CD4-positive, alpha-beta T cell treated with Interleukin-15 for 4 hours (primary cell): ENCODE data around the gene MFAP5.

Source experiments
- DNase-seq: peaks from one replicate; pipeline ENCODE4 v3.0.0-alpha.2; 2020; ENCODE audit warnings: low spot score

The MFAP5 gene

GRCh38 chr12:8662593-8662992 lies at the start of gene MFAP5:
MFAP5 (minus strand) TSS chr12:8662826; CDS start chr12:8662104, 722 bp downstream.
- DNase-seq = no peak

- DNase-seq = no peak
Measured at GRCh38 chr12:8709124-8709830, 46.7 kb upstream of the MFAP5 start.

- DNase-seq = no peak
Measured at GRCh38 chr12:8702159-8702558, 39.5 kb upstream of the MFAP5 start.

GRCh38 chr12:8701046-8701660 lies 38.5 kb upstream of the MFAP5 start:
- DNase-seq = no peak

GRCh38 chr12:8699714-8700113 lies 37.1 kb upstream of the MFAP5 start:
- DNase-seq = no peak

GRCh38 chr12:8698879-8699278 lies 36.3 kb upstream of the MFAP5 start:
- no peak for DNase-seq

- peak; percentile 26 for DNase-seq
Measured at GRCh38 chr12:8698132-8698851, 35.7 kb upstream of the MFAP5 start.

GRCh38 chr12:8697476-8698131 lies 35.0 kb upstream of the MFAP5 start, which contains the start of gene RIMKLB:
RIMKLB (plus strand) TSS chr12:8697991; CDS start chr12:8713867, 15,876 bp downstream.
- peak; percentile 74 for DNase-seq

- peak; percentile 26 for DNase-seq
Measured at GRCh38 chr12:8697120-8697475, 34.5 kb upstream of the MFAP5 start.

- DNase-seq = no peak
Measured at GRCh38 chr12:8696442-8697090, 33.9 kb upstream of the MFAP5 start.

GRCh38 chr12:8695116-8695515 lies 32.5 kb upstream of the MFAP5 start:
- DNase-seq = no peak

GRCh38 chr12:8692573-8692972 lies 29.9 kb upstream of the MFAP5 start:
- no peak for DNase-seq

GRCh38 chr12:8689681-8690080 lies 27.1 kb upstream of the MFAP5 start:
- no peak for DNase-seq

GRCh38 chr12:8687846-8688601 lies 25.4 kb upstream of the MFAP5 start:
- no peak for DNase-seq

- no peak for DNase-seq
Measured at GRCh38 chr12:8685051-8685450, 22.4 kb upstream of the MFAP5 start.

GRCh38 chr12:8681129-8681884 lies 18.7 kb upstream of the MFAP5 start:
- DNase-seq = no peak

GRCh38 chr12:8680533-8680932 lies 17.9 kb upstream of the MFAP5 start:
- DNase-seq = no peak

GRCh38 chr12:8678661-8679111 lies 16.1 kb upstream of the MFAP5 start:
- no peak for DNase-seq

- DNase-seq = no peak
Measured at GRCh38 chr12:8677362-8677761, 14.7 kb upstream of the MFAP5 start.

GRCh38 chr12:8676651-8677050 lies 14.0 kb upstream of the MFAP5 start:
- DNase-seq = no peak
